GM18868 (cell line): Measurements from ENCODE around the gene EPS15.
"Not testable (repeated sequence)": the region's sequence is repeated elsewhere in the genome, so short reads cannot be mapped to it uniquely, and the experiment has no call there.

Experiments
- ATAC-seq: cut with Tn5 transposase; IDR thresholded peaks from one replicate; pipeline ENCODE4 v1.9.1; 2021; ENCODE audit warnings: mild to moderate bottlenecking, moderate library complexity; ENCODE audit not compliant: unreplicated experiment

The EPS15 gene

DNA sequence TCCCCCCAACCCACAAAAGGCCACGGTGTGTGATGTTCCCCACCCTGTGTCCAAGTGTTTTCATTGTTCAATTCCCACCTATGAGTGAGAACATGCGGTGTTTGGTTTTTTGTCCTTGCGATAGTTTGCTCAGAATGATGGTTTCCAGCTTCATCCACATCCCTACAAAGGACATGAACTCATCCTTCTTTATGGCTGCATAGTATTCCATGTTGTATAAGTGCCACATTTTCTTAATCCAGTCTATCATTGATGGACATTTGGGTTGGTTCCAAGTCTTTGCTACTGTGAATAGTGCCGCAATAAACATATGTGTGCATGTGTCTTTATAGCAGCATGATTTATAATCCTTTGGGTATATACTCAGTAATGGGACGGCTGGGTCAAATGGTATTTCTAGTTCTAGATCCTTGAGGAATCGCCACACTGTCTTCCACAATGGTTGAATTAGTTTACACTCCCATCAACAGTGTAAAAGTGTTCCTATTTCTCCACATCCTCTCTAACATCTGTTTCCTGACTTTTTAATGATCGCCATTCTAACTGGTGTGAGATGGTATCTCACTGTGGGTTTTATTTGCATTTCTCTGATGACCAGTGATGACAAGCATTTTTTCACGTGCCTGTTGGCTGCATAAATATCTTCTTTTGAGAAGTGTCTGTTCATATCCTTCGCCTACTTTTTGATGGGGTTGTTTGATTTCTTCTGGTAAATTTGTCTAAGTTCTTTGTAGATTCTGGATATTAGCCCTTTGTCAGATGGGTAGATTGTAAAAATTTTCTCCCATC lies 44.0 kb downstream of the EPS15 start:
- ATAC-seq = not testable (repeated sequence)

GRCh38 chr1:51473331-51474115 lies 45.5 kb downstream of the EPS15 start:
- ATAC-seq = no peak

DNA sequence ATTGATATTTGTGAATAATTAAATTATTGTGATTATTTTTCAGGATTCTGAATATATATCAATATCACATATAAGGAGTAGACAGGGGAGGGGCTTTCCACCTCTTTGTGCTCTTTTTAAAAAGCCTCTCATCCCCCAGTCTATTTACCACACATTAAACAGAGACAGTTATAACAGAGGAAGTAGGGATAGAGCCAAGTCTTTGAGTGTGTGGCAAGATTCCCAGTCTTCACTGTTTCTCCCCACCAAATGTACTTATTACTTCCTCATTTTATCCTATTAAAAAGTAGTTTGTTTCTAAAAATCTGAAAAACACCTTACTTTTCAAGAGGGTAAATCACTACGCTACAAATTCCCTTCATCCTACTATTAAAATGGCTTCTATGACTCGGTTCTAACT lies 46.7 kb downstream of the EPS15 start:
- no peak for ATAC-seq

- no peak for ATAC-seq
Measured at GRCh38 chr1:51469518-51469917, 49.5 kb downstream of the EPS15 start.

DNA sequence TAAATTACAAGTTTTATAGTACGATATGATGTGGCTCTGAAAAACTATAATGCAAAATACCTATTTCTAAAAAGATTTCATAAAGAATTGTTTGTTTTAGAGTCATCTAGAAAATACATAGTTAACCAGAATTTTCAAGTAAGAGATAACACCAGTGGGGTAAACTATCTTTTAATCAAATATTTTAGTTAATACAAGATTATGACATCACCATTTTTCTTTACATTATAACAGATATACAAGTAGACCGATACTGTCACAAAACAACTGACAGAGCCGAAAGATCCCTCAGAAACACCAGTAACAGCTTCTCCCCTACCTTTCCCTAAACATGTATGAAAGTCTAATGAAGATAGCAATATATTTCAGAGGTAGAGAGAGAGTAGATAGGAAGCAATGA lies 54.2 kb downstream of the EPS15 start:
- no peak for ATAC-seq

GRCh38 chr1:51463561-51463960 lies 55.5 kb downstream of the EPS15 start:
- ATAC-seq = no peak

GRCh38 chr1:51462289-51462688 lies 56.8 kb downstream of the EPS15 start:
- ATAC-seq = not testable (repeated sequence)

DNA sequence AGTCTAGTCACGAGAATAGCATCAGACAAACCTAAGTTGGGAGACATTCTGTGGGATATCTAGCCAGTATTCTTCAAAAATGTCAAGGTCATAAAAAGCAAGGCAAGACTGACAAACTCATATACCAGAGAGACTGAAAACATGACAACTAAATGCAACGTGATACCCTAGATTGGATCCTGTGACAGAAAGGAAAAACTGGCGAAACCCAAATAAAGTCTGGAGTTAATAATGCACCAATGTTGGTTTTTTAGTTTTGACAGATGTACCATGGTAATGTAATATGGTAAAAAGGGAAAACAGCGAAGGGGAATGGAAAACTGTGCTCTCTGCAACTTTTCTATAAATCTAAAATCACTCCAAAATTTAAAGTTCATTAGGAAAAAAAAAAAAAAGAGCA lies 64.5 kb downstream of the EPS15 start:
- ATAC-seq = no peak

DNA sequence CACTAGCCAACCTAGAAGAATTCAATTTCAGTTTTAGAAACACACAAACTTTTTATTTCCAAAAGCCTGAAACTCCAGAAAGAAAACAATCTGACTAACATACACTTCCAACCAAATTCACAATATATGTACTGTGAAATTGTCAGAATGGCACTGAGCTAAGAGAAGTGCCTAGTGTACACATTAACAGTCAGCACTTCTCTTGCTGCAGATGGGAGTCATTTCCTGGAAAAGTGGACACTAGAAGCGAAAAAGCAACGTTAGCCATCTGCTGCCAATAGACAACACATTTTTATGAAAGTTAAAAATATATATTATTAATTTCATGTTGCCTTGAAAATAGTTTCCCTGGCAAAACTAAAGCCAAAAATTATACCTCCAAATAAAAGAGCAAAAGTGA lies 66.1 kb downstream of the EPS15 start:
- no peak for ATAC-seq

DNA sequence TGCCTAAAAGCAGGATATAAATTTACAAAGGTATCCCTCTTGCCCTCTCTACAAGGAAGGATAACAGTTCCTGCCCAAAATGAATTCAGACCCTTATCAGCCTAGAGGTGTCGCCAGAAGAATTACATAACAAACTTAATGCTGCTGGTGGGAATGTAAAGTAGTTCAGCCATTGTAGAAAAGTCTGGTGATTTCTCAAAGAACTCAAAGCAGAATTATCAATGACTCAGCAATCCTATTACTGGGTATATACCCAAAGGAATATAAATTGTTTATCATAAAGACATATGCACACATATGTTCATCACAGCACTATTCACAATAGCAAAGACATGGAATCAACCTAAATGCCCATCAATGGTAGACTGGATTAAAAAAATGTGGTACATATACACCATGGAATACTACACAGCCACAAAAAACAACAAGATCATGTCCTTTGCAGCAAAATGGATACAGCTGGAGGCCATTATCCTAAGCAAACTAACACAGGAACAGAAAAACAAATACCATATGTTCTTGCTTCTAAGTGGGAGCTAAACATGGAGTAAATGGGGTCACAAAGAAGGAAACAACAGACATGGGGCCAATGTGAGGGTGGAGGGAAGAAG lies 70.1 kb downstream of the EPS15 start:
- not testable (repeated sequence) for ATAC-seq

GRCh38 chr1:51445351-51446090 lies 73.5 kb downstream of the EPS15 start:
- ATAC-seq = no peak

DNA sequence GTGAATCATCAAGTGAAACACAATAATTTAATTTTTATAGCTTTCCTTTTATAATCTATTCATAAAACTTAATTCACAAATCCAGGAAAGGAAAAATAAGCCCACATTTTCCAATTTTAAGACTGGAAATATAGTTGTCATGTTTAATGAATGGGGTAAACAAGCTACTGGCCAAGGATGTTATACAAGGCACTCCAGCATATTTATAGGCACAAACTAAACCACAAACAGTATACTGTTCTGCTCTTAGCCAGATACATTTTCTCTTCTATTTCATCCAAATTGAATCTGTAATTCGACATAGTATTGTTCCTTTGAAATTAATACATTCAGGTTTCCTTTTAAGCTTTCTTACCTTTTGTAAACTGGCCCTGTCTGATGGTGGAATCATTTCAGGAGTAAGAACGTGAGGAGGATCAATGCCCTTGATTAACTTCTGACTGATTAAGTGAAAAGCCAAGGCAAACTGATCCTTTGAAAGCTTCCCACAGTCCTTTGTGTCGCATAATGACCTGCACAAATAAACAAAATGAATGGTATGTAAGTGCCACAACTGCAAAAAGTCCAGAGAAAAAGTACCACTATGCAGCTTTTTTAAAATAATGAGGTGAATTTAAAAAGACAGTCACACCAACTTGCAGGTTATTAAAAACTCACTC lies 74.4 kb downstream of the EPS15 start:
- ATAC-seq = no peak

GRCh38 chr1:51444096-51444495 lies 75.0 kb downstream of the EPS15 start:
- ATAC-seq = peak; percentile 64

GRCh38 chr1:51443555-51443954 lies 75.5 kb downstream of the EPS15 start:
- no peak for ATAC-seq

- no peak for ATAC-seq
Measured at GRCh38 chr1:51442616-51443015, 76.5 kb downstream of the EPS15 start.

- no peak for ATAC-seq
Measured at GRCh38 chr1:51442198-51442597, 76.9 kb downstream of the EPS15 start.

- no peak for ATAC-seq
Measured at GRCh38 chr1:51439895-51440294, 79.2 kb downstream of the EPS15 start.

DNA sequence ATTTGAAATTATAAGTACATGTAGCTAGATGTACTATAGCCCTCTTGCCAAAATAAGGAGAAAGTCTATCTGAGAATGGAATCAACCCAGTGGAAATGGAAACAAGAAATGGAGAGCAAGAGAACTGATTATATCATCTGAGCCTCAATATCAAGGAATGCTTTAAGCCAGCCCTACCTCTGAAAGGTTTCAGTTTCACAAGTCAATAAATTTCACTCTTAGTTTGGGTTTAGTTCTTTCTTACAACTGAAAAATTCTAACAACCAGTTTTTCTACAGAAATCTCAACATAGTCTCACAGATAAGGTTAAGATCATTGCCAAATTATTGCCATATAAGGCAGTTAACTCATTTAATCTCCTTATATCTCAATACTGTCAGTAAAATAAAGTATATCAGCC lies 80.0 kb downstream of the EPS15 start:
- ATAC-seq = no peak

- ATAC-seq = not testable (repeated sequence)
Measured at GRCh38 chr1:51437391-51437790, 81.7 kb downstream of the EPS15 start.

- ATAC-seq = no peak
Measured at GRCh38 chr1:51435878-51436277, 83.2 kb downstream of the EPS15 start.
